ENCODE results near the gene NOM1. TPM values are rescaled to one million over a fixed set of nuclear protein-coding genes. Genes with fewer than 3 reads are reported as not detected.

NOM1 gene
- total RNA-seq, 1 donor from 2014 or later: 17.6 TPM

- FAIRE-seq (no peak), DNase-seq (ENCODE audit: low read depth) (no peak)
- TF ChIP-seq, protein P1, sequence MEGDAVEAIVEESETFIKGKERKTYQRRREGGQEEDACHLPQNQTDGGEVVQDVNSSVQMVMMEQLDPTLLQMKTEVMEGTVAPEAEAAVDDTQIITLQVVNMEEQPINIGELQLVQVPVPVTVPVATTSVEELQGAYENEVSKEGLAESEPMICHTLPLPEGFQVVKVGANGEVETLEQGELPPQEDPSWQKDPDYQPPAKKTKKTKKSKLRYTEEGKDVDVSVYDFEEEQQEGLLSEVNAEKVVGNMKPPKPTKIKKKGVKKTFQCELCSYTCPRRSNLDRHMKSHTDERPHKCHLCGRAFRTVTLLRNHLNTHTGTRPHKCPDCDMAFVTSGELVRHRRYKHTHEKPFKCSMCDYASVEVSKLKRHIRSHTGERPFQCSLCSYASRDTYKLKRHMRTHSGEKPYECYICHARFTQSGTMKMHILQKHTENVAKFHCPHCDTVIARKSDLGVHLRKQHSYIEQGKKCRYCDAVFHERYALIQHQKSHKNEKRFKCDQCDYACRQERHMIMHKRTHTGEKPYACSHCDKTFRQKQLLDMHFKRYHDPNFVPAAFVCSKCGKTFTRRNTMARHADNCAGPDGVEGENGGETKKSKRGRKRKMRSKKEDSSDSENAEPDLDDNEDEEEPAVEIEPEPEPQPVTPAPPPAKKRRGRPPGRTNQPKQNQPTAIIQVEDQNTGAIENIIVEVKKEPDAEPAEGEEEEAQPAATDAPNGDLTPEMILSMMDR (IDR thresholded peaks at IDR 0.05; ENCODE audit: insufficient read depth, low read length, severe bottlenecking): no peak
- Histone ChIP-seq H3K36me3 (ENCODE audit: control insufficient read depth, insufficient read depth, low read length) (peaks cover 3% of the 10 kb centered on the region), H3K4me3 (ENCODE audit: low read depth, low read length) (no peak overlapping the region), H3K27me3 (ENCODE audit: control insufficient read depth, insufficient read depth, low read length) (no peaks in the 10 kb centered on the region)
Measured at GRCh38 chr7:156975620-156976019, 26.1 kb downstream of the NOM1 start.

DNA sequence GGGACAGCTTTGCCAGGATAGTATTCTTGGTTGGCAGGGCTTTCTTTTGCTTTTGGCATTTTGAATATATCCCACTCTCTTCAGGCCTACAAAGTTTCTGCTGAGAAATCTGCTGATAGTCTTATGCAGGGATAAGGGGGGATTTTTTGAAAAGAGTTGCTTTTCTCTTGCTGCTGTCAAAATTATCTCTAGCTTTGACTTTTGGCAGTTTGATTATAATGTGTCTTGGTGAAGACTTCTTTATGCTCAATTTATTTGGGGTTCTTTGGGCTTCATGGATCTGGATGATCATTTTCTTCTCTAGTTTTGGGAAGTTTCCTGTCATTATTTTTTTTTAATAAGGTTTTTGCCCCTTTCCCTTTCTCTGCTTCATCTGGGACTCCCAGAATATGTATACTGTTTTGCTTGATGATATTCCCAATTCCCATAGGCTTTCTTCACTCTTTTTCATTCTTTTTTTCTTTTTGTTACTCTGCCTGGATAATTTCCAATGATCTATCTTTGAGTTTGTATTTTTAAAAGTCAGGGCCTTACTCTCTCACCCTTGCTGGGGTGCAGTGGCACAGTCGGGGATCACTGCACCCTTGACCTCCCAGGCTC, 29.6 kb downstream of the NOM1 start:
- FAIRE-seq (no peak), DNase-seq (ENCODE audit: low read depth) (no peak)
- Histone ChIP-seq H3K4me3 (ENCODE audit: low read depth, low read length) (no peak overlapping the region), H3K27me3 (ENCODE audit: control insufficient read depth, insufficient read depth, low read length) (no peaks in the 10 kb centered on the region), H3K36me3 (ENCODE audit: control insufficient read depth, insufficient read depth, low read length) (no peaks in the 10 kb centered on the region)
- TF ChIP-seq, protein P1 (IDR thresholded peaks at IDR 0.05; ENCODE audit: insufficient read depth, low read length, severe bottlenecking): no peak

GRCh38 chr7:156979711-156980110, 30.2 kb downstream of the NOM1 start:
- TF ChIP-seq, protein P1 (IDR thresholded peaks at IDR 0.05; ENCODE audit: insufficient read depth, low read length, severe bottlenecking): no peak
- Histone ChIP-seq H3K27me3 (ENCODE audit: control insufficient read depth, insufficient read depth, low read length) (no peaks in the 10 kb centered on the region), H3K4me3 (ENCODE audit: low read depth, low read length) (no peak overlapping the region), H3K36me3 (ENCODE audit: control insufficient read depth, insufficient read depth, low read length) (no peaks in the 10 kb centered on the region)
- DNase-seq (ENCODE audit: low read depth): no peak
- FAIRE-seq: no peak

DNA sequence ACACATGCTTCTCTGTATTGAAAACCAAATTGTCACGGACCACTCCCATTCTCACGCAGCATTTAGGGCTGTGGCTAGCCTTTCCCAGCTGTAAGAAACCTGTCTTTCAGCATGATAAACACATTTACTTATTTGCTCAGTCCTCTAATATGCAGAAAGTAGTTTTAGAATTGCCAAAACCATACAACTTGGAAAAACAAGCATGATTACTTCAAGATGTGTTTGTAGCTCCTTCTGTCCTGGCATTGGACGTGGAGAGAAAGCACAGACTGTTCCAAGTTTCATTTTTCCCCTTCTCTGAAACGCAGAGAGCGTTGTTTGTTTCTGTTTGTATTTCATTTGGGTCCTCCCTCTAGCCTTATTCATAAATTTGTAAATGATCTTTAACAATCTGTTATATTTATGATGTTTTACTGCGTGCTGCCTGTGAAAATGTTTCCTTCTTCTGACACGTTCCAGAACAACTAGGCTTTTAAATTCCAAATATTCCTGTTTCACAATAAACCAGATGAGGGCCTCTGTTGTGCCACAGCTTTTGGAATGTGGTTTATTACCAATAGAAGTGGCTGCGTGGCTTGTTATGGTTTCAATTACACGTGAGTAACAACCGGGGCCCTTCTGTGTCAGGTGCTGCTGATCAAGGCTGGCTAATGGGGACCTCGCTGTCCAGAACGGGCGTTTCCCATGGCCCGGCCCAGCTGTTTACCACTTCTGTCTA, 34.8 kb downstream of the NOM1 start:
- H3K4me3 ChIP-seq (ENCODE audit: low read depth, low read length): no peak overlapping the region

GRCh38 chr7:156985101-156985992, 35.8 kb downstream of the NOM1 start:
- FAIRE-seq (no peak), DNase-seq (ENCODE audit: low read depth) (no peak)
- Histone ChIP-seq H3K4me3 (ENCODE audit: low read depth, low read length) (no peak overlapping the region), H3K36me3 (ENCODE audit: control insufficient read depth, insufficient read depth, low read length) (no peaks in the 10 kb centered on the region), H3K27me3 (ENCODE audit: control insufficient read depth, insufficient read depth, low read length) (no peaks in the 10 kb centered on the region)
- TF ChIP-seq, protein P1 (IDR thresholded peaks at IDR 0.05; ENCODE audit: insufficient read depth, low read length, severe bottlenecking): no peak

More for the DNA sequence above, 34.8 kb downstream of the NOM1 start:
- Histone ChIP-seq H3K36me3 (ENCODE audit: control insufficient read depth, insufficient read depth, low read length) (no peaks in the 10 kb centered on the region), H3K27me3 (ENCODE audit: control insufficient read depth, insufficient read depth, low read length) (no peaks in the 10 kb centered on the region)
- TF ChIP-seq, protein P1 (IDR thresholded peaks at IDR 0.05; ENCODE audit: insufficient read depth, low read length, severe bottlenecking): no peak
- DNase-seq (ENCODE audit: low read depth) (no peak), FAIRE-seq (no peak)

Data from bronchial epithelial cell (primary cell).